A549 (cell line): Measurements from ENCODE around the gene FUT1. TPM values are rescaled to one million over a fixed set of nuclear protein-coding genes. Genes with fewer than 3 reads are reported as not detected.
A peak's percentile ranks its signal among the peaks of the same experiment; 100 is the strongest.

Experiments used
- BHLHE40 ChIP-seq: IDR thresholded peaks from 2 replicates; pipeline ENCODE4 v1.6.1; 2012; ENCODE audit warnings: low read depth, low read length, inconsistent platforms
- CBX2 ChIP-seq: fragments of 200-600 bp; sonication (generic); IDR thresholded peaks from 2 replicates; pipeline ENCODE4 v1.6.1; 2016; ENCODE audit warnings: low read depth, mild to moderate bottlenecking, borderline replicate concordance
- CBX8 ChIP-seq: fragments of 200-600 bp; sonication (generic); IDR thresholded peaks from 2 replicates; pipeline ENCODE4 v1.6.1; 2016
- CHD2 ChIP-seq: fragments of 150-350 bp; IDR thresholded peaks from 2 replicates; pipeline ENCODE4 v1.6.1; 2014; ENCODE audit warnings: low read length; ENCODE audit not compliant: partially characterized antibody
- EHMT2 ChIP-seq: fragments of 200-600 bp; sonication (generic); IDR thresholded peaks from 2 replicates; pipeline ENCODE4 v1.6.1; 2016; ENCODE audit warnings: antibody characterized with exemption, low read depth, mild to moderate bottlenecking, moderate library complexity
- EP300 ChIP-seq, 2 experiments: fragments of >200 bp; sonication (Bioruptor Twin); formaldehyde crosslinking; IDR thresholded peaks; 2 replicates in 1 of 2; 3 replicates in 1 of 2; pipeline ENCODE4 v1.6.1; 2016 to 2017
- ESRRA ChIP-seq: fragments of 150-350 bp; IDR thresholded peaks from 2 replicates; pipeline ENCODE4 v1.6.1; 2014; ENCODE audit warnings: mild to moderate bottlenecking, low read length, borderline replicate concordance
- FOXS1 ChIP-seq: fragments of 250-450 bp; sonication (Bioruptor Pico); IDR thresholded peaks from 2 replicates; pipeline ENCODE4 v1.5.0; 2020; ENCODE audit warnings: mild to moderate bottlenecking, moderate library complexity
- GATA3 ChIP-seq: IDR thresholded peaks from 2 replicates; pipeline ENCODE4 v1.6.1; 2012; ENCODE audit warnings: borderline replicate concordance
- HOXA7 ChIP-seq: fragments of 250-450 bp; sonication (Bioruptor Pico); IDR thresholded peaks from 2 replicates; pipeline ENCODE4 v1.5.0; 2020; ENCODE audit warnings: mild to moderate bottlenecking, moderate library complexity
- HOXB13 ChIP-seq: fragments of 250-450 bp; sonication (Bioruptor Pico); IDR thresholded peaks from 2 replicates; pipeline ENCODE4 v1.5.0; 2020; ENCODE audit warnings: low read depth, mild to moderate bottlenecking, moderate library complexity
- JUN ChIP-seq, 2 experiments: fragments of >200 bp; sonication (Bioruptor Twin); formaldehyde crosslinking; IDR thresholded peaks; 2 replicates in 1 of 2; 3 replicates in 1 of 2; pipeline ENCODE4 v1.6.1; 2016 to 2017
- JUNB ChIP-seq: fragments of >200 bp; sonication (Bioruptor Twin); formaldehyde crosslinking; IDR thresholded peaks from 2 replicates; pipeline ENCODE4 v1.6.1; 2016
- KDM1A ChIP-seq: fragments of 200-600 bp; sonication (generic); IDR thresholded peaks from 2 replicates; pipeline ENCODE4 v1.6.1; 2016; ENCODE audit warnings: low read depth, mild to moderate bottlenecking
- KDM5A ChIP-seq: fragments of 200-600 bp; sonication (generic); IDR thresholded peaks from 2 replicates; pipeline ENCODE4 v1.6.1; 2016; ENCODE audit warnings: antibody characterized with exemption, mild to moderate bottlenecking
- MAFK ChIP-seq: fragments of 450-650 bp; IDR thresholded peaks from 2 replicates; pipeline ENCODE4 v1.6.1; 2014; ENCODE audit not compliant: partially characterized antibody
- MAZ ChIP-seq: fragments of 150-350 bp; IDR thresholded peaks from 2 replicates; pipeline ENCODE4 v1.6.1; 2014; ENCODE audit warnings: antibody characterized with exemption, low read depth, low read length, borderline replicate concordance
- NR3C1 ChIP-seq: fragments of >200 bp; sonication (Bioruptor Twin); formaldehyde crosslinking; IDR thresholded peaks from 3 replicates; pipeline ENCODE4 v1.6.1; 2017
- POLR2A ChIP-seq: IDR thresholded peaks from 2 replicates; pipeline ENCODE4 v1.6.1; 2012; ENCODE audit warnings: mild to moderate bottlenecking, low read length
- RAD21 ChIP-seq, 2 experiments: fragments of >200 bp in 1 of 2; sonication (Bioruptor Twin) in 1 of 2; formaldehyde crosslinking in 1 of 2; IDR thresholded peaks in 1 of 2; conservative IDR thresholded peaks in 1 of 2; 2 replicates in 1 of 2; 3 replicates in 1 of 2; pipeline ENCODE4 v1.6.1; 2012 to 2018; ENCODE audit warnings: inconsistent platforms in 1 of 2
- RARB ChIP-seq: fragments of 250-450 bp; sonication (Bioruptor Pico); IDR thresholded peaks from 2 replicates; pipeline ENCODE4 v1.8.0; 2021; ENCODE audit warnings: mild to moderate bottlenecking, moderate library complexity
- TFCP2L1 ChIP-seq: fragments of 250-450 bp; sonication (Bioruptor Pico); IDR thresholded peaks from 2 replicates; pipeline ENCODE4 v1.5.0; 2021; ENCODE audit warnings: mild to moderate bottlenecking
- ZFP36 ChIP-seq: fragments of 450-650 bp; IDR thresholded peaks from 2 replicates; pipeline ENCODE4 v1.6.1; 2014; ENCODE audit warnings: borderline replicate concordance; ENCODE audit not compliant: partially characterized antibody
- polyA plus RNA-seq, 4 experiments: library from polyadenylated mRNA; depleted of rRNA in 3 of 4; stranded (reverse); fragments of >200 nt; fragmentation: RNase III in 1 of 4; extraction: RNeasy Plus Mini Kit Qiagen cat#74134 plus additional on column Dnase treatment in 1 of 4; gene quantifications; 2 replicates in 3 of 4; 3 replicates in 1 of 4; pipeline ENCODE4 v1.2.3, GENCODE V29; 2011 to 2017
- TF ChIP-seq, protein P1 (sequence below): fragments of >200 bp; sonication (Bioruptor Twin); formaldehyde crosslinking; IDR thresholded peaks from 3 replicates; pipeline ENCODE4 v1.5.1; 2016
- TF ChIP-seq, protein P2 (sequence below): IDR thresholded peaks from 2 replicates; pipeline ENCODE4 v1.6.1; 2012
- TF ChIP-seq, protein P3 (sequence below): fragments of >200 bp; sonication (Bioruptor Twin); formaldehyde crosslinking; IDR thresholded peaks from 3 replicates; pipeline ENCODE4 v1.6.1; 2016
- TF ChIP-seq, protein P4 (sequence below): fragments of 200-600 bp; sonication (generic); IDR thresholded peaks from 2 replicates; pipeline ENCODE4 v1.6.1; 2016; ENCODE audit warnings: antibody characterized with exemption, mild to moderate bottlenecking, moderate library complexity
- TF ChIP-seq, protein P5 (sequence below): fragments of 250-450 bp; sonication (Bioruptor Pico); IDR thresholded peaks from 2 replicates; pipeline ENCODE4 v1.5.0; 2021; ENCODE audit warnings: mild to moderate bottlenecking, moderate library complexity, borderline replicate concordance
- TF ChIP-seq, protein P6 (sequence below): IDR thresholded peaks from 2 replicates; pipeline ENCODE4 v1.6.1; 2012
- TF ChIP-seq, protein P7 (sequence below): fragments of 150-350 bp; IDR thresholded peaks from 2 replicates; pipeline ENCODE4 v1.6.1; 2014; ENCODE audit warnings: low read depth, mild to moderate bottlenecking, low read length
- TF ChIP-seq, protein P8 (sequence below): fragments of 450-650 bp; IDR thresholded peaks from 2 replicates; pipeline ENCODE4 v1.6.1; 2014; ENCODE audit warnings: antibody characterized with exemption

FUT1 gene
- polyA plus RNA-seq, 2 of the 4 experiments (the other 2 are of a cell fraction), result 0.13 to 1.5 TPM

DNA sequence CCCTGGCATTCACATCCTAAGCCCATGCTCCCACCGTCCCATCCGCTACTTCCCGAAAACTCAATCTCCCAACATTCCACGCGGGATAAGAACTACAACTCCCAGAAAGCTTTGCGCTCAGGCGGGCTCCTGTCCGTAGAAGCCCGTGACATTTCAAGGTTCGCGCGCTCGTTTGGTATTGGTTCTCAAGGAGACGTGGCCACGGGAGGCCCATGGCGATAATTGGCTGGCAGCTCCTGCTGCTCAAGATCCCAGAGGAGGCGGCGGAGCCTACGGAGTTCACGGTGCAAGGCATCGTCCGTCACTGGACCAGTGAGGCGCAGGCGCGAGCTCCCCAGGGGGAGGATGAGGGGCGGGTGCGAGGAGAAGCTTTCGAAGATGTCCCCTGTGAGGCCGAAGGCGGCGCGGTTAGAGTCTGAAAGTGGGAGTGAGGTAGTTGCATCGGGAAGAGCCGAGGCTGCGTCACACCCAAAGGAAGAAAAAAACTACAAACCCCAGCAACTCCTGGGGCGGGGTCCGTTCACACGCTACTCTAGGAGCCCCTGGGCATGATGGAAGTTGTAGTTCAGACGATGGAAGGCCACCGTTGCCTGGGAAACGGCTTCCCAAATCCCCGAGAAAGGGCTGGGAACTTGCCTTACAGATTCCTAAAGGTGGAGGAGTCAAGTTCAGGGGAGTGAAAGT is 31.7 kb downstream of the FUT1 start (continued):
- TF ChIP-seq GATA3 (no peak; the same call in 1 of the 2 replicates), HOXB13 (CRISPR knock-in tag) (no peak), CHD2 (peak; percentile 43), CBX2 (no peak), MAFK (no peak), NR3C1 (no peak), EP300 (IDR thresholded peaks at IDR 0.05) (no peak), RARB (CRISPR knock-in tag) (no peak), KDM5A (no peak), BHLHE40 (no peak), KDM1A (no peak), MAZ (peak; percentile 86), POLR2A (peak; percentile 24; the same call in 1 of the 2 replicates), FOXS1 (CRISPR knock-in tag) (no peak), CBX8 (no peak), JUN (IDR thresholded peaks at IDR 0.05) (peak in 1 of 2 experiments; percentile 64; a peak in 2 of 5 replicates), RAD21 (conservative IDR thresholded peaks at IDR 0.05 in 1 of 2, IDR thresholded peaks at IDR 0.05 in 1 of 2) (no peak), TFCP2L1 (CRISPR knock-in tag) (no peak), JUNB (no peak), EHMT2 (no peak), ESRRA (no peak), HOXA7 (no peak), ZFP36 (no peak)
- TF ChIP-seq, protein P1, sequence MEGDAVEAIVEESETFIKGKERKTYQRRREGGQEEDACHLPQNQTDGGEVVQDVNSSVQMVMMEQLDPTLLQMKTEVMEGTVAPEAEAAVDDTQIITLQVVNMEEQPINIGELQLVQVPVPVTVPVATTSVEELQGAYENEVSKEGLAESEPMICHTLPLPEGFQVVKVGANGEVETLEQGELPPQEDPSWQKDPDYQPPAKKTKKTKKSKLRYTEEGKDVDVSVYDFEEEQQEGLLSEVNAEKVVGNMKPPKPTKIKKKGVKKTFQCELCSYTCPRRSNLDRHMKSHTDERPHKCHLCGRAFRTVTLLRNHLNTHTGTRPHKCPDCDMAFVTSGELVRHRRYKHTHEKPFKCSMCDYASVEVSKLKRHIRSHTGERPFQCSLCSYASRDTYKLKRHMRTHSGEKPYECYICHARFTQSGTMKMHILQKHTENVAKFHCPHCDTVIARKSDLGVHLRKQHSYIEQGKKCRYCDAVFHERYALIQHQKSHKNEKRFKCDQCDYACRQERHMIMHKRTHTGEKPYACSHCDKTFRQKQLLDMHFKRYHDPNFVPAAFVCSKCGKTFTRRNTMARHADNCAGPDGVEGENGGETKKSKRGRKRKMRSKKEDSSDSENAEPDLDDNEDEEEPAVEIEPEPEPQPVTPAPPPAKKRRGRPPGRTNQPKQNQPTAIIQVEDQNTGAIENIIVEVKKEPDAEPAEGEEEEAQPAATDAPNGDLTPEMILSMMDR, result no peak
- TF ChIP-seq, protein P2, sequence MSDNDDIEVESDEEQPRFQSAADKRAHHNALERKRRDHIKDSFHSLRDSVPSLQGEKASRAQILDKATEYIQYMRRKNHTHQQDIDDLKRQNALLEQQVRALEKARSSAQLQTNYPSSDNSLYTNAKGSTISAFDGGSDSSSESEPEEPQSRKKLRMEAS, result peak; percentile 79
- TF ChIP-seq, protein P3, sequence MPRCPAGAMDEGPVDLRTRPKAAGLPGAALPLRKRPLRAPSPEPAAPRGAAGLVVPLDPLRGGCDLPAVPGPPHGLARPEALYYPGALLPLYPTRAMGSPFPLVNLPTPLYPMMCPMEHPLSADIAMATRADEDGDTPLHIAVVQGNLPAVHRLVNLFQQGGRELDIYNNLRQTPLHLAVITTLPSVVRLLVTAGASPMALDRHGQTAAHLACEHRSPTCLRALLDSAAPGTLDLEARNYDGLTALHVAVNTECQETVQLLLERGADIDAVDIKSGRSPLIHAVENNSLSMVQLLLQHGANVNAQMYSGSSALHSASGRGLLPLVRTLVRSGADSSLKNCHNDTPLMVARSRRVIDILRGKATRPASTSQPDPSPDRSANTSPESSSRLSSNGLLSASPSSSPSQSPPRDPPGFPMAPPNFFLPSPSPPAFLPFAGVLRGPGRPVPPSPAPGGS, result no peak
- TF ChIP-seq, protein P4, sequence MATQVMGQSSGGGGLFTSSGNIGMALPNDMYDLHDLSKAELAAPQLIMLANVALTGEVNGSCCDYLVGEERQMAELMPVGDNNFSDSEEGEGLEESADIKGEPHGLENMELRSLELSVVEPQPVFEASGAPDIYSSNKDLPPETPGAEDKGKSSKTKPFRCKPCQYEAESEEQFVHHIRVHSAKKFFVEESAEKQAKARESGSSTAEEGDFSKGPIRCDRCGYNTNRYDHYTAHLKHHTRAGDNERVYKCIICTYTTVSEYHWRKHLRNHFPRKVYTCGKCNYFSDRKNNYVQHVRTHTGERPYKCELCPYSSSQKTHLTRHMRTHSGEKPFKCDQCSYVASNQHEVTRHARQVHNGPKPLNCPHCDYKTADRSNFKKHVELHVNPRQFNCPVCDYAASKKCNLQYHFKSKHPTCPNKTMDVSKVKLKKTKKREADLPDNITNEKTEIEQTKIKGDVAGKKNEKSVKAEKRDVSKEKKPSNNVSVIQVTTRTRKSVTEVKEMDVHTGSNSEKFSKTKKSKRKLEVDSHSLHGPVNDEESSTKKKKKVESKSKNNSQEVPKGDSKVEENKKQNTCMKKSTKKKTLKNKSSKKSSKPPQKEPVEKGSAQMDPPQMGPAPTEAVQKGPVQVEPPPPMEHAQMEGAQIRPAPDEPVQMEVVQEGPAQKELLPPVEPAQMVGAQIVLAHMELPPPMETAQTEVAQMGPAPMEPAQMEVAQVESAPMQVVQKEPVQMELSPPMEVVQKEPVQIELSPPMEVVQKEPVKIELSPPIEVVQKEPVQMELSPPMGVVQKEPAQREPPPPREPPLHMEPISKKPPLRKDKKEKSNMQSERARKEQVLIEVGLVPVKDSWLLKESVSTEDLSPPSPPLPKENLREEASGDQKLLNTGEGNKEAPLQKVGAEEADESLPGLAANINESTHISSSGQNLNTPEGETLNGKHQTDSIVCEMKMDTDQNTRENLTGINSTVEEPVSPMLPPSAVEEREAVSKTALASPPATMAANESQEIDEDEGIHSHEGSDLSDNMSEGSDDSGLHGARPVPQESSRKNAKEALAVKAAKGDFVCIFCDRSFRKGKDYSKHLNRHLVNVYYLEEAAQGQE, result peak; percentile 50; the same call in 1 of the 2 replicates
- TF ChIP-seq, protein P5, sequence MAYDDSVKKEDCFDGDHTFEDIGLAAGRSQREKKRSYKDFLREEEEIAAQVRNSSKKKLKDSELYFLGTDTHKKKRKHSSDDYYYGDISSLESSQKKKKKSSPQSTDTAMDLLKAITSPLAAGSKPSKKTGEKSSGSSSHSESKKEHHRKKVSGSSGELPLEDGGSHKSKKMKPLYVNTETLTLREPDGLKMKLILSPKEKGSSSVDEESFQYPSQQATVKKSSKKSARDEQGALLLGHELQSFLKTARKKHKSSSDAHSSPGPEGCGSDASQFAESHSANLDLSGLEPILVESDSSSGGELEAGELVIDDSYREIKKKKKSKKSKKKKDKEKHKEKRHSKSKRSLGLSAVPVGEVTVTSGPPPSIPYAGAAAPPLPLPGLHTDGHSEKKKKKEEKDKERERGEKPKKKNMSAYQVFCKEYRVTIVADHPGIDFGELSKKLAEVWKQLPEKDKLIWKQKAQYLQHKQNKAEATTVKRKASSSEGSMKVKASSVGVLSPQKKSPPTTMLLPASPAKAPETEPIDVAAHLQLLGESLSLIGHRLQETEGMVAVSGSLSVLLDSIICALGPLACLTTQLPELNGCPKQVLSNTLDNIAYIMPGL (CRISPR knock-in tag), result no peak
- TF ChIP-seq, protein P6, sequence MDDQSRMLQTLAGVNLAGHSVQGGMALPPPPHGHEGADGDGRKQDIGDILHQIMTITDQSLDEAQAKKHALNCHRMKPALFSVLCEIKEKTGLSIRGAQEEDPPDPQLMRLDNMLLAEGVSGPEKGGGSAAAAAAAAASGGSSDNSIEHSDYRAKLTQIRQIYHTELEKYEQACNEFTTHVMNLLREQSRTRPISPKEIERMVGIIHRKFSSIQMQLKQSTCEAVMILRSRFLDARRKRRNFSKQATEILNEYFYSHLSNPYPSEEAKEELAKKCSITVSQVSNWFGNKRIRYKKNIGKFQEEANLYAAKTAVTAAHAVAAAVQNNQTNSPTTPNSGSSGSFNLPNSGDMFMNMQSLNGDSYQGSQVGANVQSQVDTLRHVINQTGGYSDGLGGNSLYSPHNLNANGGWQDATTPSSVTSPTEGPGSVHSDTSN, result peak; percentile 83
- TF ChIP-seq, protein P7, sequence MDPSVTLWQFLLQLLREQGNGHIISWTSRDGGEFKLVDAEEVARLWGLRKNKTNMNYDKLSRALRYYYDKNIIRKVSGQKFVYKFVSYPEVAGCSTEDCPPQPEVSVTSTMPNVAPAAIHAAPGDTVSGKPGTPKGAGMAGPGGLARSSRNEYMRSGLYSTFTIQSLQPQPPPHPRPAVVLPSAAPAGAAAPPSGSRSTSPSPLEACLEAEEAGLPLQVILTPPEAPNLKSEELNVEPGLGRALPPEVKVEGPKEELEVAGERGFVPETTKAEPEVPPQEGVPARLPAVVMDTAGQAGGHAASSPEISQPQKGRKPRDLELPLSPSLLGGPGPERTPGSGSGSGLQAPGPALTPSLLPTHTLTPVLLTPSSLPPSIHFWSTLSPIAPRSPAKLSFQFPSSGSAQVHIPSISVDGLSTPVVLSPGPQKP, result no peak
- TF ChIP-seq, protein P8, sequence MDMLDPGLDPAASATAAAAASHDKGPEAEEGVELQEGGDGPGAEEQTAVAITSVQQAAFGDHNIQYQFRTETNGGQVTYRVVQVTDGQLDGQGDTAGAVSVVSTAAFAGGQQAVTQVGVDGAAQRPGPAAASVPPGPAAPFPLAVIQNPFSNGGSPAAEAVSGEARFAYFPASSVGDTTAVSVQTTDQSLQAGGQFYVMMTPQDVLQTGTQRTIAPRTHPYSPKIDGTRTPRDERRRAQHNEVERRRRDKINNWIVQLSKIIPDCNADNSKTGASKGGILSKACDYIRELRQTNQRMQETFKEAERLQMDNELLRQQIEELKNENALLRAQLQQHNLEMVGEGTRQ, result peak; percentile 79
